Subcutaneous adipose tissue (tissue), 4 donors: ENCODE results near the gene CHST1. TPM values are rescaled to one million over a fixed set of nuclear protein-coding genes. Genes with fewer than 3 reads are reported as not detected.

Experiments used
- total RNA-seq, 4 donors: library from RNA; depleted of rRNA; stranded (reverse); fragments of >200 nt; gene quantifications; one replicate each; pipeline ENCODE4 v1.1.0, GENCODE V29; 2016
- TF ChIP-seq, protein P1 (sequence below): fragments of 450-650 bp; IDR thresholded peaks from one replicate; pipeline ENCODE4 v1.5.1; 2016; ENCODE audit warnings: low read depth, mild to moderate bottlenecking, control low read depth, antibody characterized with exemption, moderate library complexity

The CHST1 gene
- total RNA-seq, 4 donors from 2014 or later: 0.98 to 2.2 (median 1.2) TPM

GRCh38 chr11:45674481-45675190 lies 9.2 kb upstream of the CHST1 start:
- TF ChIP-seq, protein P1, sequence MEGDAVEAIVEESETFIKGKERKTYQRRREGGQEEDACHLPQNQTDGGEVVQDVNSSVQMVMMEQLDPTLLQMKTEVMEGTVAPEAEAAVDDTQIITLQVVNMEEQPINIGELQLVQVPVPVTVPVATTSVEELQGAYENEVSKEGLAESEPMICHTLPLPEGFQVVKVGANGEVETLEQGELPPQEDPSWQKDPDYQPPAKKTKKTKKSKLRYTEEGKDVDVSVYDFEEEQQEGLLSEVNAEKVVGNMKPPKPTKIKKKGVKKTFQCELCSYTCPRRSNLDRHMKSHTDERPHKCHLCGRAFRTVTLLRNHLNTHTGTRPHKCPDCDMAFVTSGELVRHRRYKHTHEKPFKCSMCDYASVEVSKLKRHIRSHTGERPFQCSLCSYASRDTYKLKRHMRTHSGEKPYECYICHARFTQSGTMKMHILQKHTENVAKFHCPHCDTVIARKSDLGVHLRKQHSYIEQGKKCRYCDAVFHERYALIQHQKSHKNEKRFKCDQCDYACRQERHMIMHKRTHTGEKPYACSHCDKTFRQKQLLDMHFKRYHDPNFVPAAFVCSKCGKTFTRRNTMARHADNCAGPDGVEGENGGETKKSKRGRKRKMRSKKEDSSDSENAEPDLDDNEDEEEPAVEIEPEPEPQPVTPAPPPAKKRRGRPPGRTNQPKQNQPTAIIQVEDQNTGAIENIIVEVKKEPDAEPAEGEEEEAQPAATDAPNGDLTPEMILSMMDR: no peak

- TF ChIP-seq, protein P1: no peak
These were observed 8.0 kb upstream of the CHST1 start for GRCh38 chr11:45673441-45673840.

DNA sequence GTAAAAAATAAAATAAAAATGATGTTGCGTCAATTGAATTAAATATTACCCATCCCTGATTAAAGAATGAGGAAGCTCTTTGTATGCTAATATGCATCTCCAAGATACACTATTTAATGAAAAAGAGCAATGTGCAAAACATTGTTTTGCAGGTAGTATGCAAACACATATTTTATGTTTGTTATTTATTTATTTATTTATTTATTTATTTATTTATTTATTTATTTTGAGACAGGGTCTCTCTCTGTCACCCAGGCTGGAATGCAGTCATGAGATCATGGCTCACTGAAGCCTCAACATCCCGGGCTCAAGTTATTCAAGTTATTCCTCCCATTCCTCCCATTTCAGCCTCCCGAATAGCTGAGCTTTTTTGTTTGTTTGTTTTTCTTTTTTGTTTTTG lies 7.2 kb upstream of the CHST1 start:
- TF ChIP-seq, protein P1: no peak

DNA sequence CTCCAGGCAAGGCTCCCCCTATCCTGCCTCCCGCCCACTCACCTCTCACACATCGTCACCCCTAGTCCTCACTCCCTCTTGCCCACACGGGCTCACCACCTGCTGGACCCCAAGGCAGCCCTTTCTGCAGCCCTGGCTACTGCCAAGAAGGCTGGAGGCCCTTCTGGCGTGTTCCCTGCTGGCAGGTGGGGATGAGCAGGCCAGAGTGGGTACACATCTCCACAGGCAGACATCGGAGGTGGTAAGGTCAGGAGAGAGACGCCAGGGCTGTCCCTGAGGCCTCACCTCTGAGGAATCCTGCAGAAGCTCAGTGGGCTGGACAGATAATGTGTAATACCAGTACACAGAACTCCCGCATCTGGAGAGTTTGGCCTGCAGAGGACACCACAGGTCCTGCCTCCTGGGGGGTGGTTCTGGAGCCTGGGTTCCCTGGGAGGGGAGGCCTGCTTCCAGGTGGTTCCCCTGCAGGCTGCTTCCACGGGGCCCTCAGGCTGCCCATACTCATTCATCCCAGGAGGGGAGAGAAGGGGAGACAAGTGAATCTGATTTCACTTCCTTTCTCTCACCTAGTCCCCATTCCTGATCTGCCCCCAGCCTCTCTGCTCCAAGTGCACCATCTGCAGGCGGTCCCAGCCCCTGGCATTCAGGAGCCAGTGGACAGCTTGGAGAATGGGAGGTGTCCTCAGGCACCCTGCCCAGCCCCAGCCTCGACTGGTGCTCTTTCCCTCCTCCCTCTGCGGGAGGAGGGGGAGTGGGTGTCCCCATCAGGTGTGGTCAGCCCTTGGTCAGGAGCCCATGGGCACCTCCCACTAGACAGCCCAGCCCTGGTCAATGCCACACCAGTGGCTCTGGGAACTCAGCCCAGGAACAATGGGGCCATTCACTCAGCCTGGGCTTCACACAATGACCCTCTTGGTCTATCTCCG lies 6.1 kb upstream of the CHST1 start:
- TF ChIP-seq, protein P1: no peak

DNA sequence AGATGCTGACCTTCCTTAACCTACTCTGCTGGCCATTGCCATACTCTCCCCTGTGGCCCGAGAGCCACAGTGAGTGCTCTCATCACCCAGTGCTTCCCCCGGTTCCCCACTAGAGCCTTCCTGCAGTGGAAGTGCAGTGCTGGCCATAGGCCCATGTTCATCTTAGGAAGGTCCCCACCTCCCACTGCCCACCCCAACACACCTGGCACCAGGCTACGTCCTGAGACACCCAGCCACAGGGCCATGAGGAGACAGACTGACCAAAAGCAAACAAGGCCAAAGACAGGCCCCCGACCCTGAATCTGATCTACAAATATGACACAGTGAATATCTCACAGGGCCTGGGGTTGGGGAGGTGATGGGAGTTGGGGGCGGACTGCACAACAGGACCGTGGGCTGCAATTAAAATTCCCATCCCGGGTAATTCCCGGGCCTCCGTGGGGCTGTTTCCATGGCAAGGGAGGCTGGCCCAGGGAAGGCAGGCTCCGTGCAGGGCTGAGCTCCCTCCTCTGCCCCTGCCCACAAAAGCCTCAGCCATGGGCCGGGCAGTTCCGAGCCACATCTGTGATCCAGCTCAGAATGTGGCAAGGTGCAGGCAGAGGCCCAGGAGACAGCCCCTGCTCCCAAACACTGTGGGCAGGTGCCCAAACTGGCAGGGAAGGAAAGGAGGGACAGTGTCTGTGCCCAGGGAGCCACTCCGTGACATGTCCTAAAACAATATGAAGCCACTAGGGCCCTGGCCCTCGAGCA lies 5.1 kb upstream of the CHST1 start:
- TF ChIP-seq, protein P1: no peak

- TF ChIP-seq, protein P1: no peak
These were observed 4.5 kb upstream of the CHST1 start for GRCh38 chr11:45669956-45670355.
